CD1c-positive myeloid dendritic cell (primary cell): ENCODE data around the gene CTAG1A.
"Not testable (repeated sequence)": the region's sequence is repeated elsewhere in the genome, so short reads cannot be mapped to it uniquely, and the experiment has no call there.

Experiments used
- DNase-seq: peaks from one replicate; pipeline ENCODE4 v3.0.0-alpha.2; 2016; ENCODE audit errors: extremely low spot score

The CTAG1A gene

GRCh38 chrX:154584585-154585183, at the start of gene CTAG1A:
TSS of gene CTAG1A (plus strand) at chrX:154585133. CDS start at chrX:154585207, 74 bp downstream.
- not testable (repeated sequence) for DNase-seq

DNA sequence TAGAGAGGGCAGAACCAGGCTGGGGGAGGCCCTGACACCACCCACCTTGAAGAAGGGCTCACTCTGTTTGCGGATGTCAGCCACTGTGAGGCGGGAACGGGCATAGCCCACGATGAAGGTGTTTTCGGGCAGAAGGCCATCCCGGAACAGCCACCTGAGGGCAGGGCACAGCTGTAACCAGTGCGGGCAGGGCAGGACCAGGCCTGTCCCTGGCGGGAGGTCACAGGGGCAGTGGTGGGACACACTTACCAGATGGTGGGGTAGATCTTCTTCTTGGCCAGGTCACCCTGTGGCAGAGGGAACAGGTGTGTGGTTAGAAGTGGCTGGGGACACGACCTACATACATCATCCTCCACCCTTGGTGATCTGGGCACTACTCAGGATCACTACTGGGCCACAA, 49.0 kb upstream of the CTAG1A start:
- no peak for DNase-seq

DNA sequence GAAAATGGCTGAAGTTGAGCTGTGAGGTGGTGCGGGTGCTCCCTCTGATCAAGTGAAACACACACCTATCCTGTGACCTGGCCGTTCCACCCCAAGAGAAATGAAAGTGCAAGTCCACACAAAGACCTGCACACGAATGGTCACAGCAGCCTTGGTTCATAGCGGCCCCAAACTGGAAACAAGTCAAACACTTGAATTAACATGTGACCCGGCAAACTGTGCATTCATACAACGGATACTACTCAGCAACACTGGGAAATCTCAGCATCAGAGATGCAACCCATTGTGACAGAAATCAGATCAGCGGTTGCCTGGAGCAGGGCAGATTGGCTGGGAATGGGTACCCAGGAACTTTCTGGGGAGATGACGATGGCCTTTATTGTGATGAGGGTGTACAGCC, 45.9 kb upstream of the CTAG1A start:
- no peak for DNase-seq

DNA sequence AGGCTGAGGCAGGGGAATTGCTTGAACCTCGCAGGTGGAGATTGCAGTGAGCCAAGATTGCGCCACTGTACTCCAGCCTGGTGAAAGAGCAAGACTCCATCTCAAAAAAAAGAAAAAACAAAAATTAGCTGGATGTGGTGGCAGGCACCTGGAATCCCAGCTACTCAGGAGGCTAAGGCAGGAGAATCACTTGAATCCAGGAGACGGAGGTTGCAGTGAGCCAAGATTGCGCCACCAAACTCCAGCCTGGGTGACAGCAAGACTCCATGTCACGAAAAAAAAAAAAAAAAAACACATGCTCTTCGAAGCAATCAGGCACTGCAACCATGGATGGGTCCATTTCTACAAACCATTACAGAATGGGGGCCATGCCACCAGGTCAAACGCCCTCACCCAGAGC, 44.6 kb upstream of the CTAG1A start:
- not testable (repeated sequence) for DNase-seq

- no peak for DNase-seq
Measured at GRCh38 chrX:154540897-154541535, 43.9 kb upstream of the CTAG1A start.

DNA sequence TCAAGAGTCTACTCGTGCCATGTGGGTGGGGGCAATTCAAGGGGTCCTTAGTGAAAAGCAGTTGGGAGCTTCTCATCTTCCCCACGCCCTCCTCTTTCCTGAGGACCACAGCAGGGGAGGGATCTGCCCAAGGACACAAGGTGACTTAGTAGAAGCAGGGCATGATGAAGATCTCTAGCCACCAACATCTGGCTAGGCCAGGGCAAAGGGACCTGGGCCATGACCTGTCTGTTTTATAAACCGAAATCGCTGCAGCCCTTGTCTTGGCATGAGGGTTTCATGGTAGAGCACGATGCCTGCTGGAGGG, 43.4 kb upstream of the CTAG1A start:
- DNase-seq, result no peak

- DNase-seq, result peak; percentile 80
Measured at GRCh38 chrX:154541896-154542722, 42.8 kb upstream of the CTAG1A start.

- peak; percentile 88 for DNase-seq
Measured at GRCh38 chrX:154542723-154543424, 42.1 kb upstream of the CTAG1A start.

DNA sequence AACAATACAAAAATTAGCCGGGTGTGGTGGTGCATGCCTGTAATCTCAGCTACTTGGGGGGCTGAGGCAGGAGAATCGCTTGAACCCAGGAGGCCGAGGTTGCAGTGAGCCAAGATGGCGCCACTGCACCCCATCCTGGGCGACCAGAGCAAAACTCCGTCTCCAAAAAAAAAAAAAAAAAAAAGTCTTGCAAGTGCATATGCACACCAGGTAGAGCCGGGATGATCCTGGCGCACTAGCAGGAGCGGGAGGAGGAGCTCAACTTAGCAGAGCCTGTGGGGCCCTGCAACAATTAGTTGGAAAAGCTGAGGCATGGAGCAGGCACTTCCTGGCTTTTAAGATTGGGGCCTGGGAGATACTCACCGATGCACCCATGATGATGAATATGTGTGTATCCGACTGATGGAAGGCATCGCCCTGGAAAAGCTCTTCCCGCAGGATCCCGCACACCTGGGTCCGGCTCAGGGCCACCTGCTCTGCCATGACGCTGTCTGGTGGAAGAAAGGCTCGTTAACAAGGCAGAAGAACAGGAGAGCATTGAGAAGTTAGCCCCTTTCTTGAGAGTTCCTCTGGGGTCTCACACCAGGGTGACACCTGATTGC, 39.2 kb upstream of the CTAG1A start:
- DNase-seq, result no peak

DNA sequence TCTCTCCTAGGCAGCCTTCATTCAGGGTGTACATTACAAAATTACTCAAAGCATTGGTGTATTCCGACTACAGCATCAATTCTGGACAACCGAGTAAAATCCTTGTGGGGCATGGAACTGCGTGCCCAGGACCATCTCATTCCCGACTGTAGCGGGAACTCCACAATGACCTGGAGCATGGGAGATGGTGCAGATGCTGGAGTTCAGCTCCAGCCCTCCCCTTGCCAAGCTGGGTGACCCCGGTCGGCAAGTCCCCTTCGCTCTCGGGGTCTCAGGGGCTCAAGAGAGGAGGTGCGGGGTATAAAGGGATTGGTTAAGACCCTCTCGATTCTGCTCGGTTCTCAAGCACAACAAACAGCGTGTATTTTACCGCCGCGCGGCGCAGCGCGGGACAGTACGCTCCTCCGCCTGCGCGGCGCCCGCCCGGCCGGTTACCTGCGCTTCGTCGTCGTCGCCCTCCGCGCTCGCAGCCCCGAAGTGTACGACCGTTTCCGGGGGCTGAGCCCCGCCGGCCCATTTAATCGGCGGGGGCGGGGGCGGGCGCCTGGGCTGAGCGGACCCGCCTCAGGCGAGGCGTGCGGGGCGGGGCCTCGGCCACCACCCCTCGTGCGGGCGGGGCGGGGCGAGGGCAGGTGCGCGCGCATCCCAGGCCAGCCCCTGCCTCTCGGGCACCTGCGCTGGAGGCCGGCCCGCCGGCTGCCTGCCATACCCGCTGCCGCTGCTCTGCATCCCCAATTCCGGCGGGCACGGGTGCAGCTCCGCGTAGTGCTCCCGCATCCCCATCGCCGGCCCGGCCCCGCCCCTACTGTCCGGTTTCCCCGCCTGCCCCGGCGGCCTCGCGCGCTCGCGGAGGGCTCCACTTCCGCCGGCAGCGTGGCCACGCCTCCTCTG, 38.3 kb upstream of the CTAG1A start, which contains the start of gene G6PD:
G6PD (minus strand) TSS at position 493 of the 891 bp plus-strand sequence. CDS start 691 bp downstream, outside the sequence.
- peak; percentile 81 for DNase-seq

GRCh38 chrX:154547245-154548027, 37.5 kb upstream of the CTAG1A start, which contains the start of gene IKBKG:
TSS of gene IKBKG (plus strand) at chrX:154547620. CDS start at chrX:154552003, 4,383 bp downstream.
- DNase-seq, result peak; percentile 91

- DNase-seq, result peak; percentile 5
Measured at GRCh38 chrX:154548028-154548316, 37.0 kb upstream of the CTAG1A start.

GRCh38 chrX:154549766-154550165, 35.2 kb upstream of the CTAG1A start:
- no peak for DNase-seq

- DNase-seq, result not testable (repeated sequence)
Measured at GRCh38 chrX:154552112-154552806, 32.7 kb upstream of the CTAG1A start.

DNA sequence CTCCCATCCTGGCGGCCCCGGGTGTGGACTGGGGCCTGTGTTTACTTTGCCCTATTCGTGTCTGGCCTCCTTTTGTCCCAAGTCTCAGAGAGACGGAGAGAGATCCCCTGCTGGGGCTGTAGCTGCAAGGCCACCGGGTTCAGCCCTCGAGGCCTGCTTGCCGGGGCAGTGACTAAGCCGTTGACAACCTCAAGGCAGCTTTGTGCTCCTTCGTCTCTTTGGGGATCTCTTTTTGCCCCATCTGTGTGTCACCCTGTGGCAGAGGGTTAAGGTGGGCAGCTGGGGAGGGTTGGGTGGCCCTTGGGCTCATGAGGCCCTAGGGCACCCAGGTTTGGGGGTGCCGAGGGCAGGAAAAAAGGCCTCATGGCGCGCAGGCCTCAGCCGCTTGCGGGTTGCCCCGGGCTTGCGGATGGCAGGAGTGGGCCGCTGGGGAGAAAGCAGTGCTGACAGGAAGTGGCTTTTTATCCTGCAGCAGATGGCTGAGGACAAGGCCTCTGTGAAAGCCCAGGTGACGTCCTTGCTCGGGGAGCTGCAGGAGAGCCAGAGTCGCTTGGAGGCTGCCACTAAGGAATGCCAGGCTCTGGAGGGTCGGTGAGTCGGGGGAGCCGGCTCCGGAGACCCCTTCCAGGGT, 26.8 kb upstream of the CTAG1A start:
- DNase-seq, result not testable (repeated sequence)

DNA sequence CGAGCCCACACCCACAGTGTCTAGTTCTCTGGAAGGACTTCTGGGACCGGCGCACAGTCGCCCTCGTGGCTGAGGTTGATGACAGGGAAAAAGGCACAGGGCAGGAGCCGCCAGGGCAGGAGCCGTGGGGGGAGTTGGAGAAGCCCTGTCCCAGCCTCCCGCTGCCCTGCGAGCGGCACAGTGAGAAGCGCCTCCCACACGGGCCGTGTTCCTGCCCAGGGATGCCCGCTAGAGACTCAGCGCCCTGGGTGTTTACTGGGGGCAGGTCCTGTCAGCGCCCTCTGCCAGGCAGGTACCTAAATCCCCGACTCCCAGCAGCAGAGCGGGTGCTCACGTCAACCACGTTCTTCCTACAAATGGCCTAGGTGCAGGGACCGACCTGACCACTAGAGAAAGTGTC, 26.0 kb upstream of the CTAG1A start:
- not testable (repeated sequence) for DNase-seq

GRCh38 chrX:154560326-154560725, 24.6 kb upstream of the CTAG1A start:
- not testable (repeated sequence) for DNase-seq

GRCh38 chrX:154562295-154562694, 22.6 kb upstream of the CTAG1A start:
- DNase-seq, result not testable (repeated sequence)

DNA sequence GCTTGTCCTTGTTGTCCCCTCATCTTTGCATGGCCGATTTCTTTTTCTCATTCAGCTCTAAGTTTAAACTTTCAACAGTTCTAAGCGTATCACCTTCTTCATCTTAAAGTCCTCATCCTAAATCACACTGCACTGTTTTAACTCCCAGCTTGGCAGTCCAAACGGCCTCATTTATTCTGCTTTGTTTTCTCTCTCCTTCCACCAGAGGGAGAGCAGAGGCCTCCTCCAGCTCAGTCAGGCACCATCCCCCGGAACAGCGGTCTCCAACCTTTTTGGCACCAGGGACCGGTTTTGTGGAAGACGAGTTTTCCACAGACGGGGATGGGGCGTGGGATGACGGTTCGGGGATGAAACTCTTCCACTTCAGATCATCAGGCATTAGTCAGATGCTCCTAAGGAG, 14.6 kb upstream of the CTAG1A start:
- DNase-seq, result not testable (repeated sequence)
